ENCODE measurements around the gene ENAM.

DNA sequence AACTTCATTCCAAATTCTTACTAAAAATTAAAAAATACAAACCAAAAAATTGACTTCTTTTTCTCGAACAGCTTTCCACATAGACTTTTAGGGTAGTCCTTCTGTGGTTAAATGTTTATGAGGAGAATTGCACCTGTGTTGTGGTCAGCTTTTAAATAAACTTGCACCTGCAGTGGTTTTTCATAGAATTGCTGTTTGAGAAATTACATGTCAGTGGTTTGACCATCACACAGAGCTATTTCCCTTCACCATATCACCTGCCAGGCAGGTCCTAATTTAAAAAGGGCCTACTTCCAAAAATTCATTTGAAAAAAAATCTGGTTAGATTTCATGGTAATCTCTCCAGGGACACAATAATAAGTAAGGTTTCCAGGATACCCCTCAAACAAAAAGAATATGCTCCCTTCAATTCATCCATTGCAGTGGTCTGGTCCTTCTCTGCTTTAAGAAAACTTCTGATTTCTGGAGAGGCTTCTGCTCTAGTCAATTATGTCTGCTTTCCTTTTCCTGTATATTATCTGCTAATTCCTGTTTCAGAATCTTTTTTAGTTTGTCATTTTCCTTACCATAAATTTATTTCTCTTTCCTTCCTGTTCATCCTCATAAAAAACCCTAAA lies 49.9 kb downstream of the ENAM start:
- TF ChIP-seq CTCF (IDR thresholded peaks at IDR 0.05) (no peak), POLR2A (IDR thresholded peaks at IDR 0.05) (no peak)

Measured in thyroid gland (tissue), 4 donors.